GM21381 (cell line): Measurements from ENCODE around the gene HLA-DOA.

Experiments used
- ATAC-seq: cut with Tn5 transposase; IDR thresholded peaks from one replicate; pipeline ENCODE4 v1.9.1; 2021; ENCODE audit warnings: mild to moderate bottlenecking, moderate library complexity; ENCODE audit not compliant: unreplicated experiment

Gene HLA-DOA

DNA sequence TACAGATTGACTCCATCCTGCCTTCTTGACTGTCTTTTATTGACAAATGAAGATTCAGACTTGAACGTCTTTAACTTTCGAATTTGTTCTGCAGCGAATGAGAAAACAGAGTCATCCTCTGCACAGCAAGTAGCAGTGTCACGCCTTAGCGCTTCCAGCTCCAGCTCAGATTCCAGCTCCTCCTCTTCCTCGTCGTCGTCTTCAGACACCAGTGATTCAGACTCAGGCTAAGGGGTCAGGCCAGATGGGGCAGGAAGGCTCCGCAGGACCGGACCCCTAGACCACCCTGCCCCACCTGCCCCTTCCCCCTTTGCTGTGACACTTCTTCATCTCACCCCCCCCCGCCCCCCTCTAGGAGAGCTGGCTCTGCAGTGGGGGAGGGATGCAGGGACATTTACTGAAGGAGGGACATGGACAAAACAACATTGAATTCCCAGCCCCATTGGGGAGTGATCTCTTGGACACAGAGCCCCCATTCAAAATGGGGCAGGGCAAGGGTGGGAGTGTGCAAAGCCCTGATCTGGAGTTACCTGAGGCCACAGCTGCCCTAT lies 28.8 kb downstream of the HLA-DOA start:
- ATAC-seq, result no peak

DNA sequence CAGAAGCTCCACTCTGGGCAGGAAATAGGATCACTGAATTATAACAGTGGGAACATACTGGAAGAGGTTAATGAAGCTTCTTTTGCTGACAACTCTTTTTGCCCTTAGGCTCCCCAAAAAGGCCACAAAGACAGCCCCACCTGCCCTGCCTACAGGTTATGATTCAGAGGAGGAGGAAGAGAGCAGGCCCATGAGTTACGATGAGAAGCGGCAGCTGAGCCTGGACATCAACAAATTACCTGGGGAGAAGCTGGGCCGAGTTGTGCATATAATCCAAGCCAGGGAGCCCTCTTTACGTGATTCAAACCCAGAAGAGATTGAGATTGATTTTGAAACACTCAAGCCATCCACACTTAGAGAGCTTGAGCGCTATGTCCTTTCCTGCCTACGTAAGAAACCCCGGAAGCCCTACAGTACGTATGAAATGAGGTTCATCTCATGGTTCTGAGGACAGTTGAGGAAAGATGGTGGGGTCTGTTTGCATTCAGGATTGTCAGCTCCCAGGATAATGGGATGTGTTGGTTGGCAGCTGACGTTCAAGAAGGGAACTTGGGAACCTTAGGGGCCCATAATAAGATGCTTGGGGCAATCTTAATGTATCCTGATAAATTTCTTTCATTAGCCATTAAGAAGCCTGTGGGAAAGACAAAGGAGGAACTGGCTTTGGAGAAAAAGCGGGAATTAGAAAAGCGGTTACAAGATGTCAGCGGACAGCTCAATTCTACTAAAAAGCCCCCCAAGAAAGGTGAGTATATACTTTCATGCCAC lies 29.5 kb downstream of the HLA-DOA start:
- ATAC-seq, result no peak

DNA sequence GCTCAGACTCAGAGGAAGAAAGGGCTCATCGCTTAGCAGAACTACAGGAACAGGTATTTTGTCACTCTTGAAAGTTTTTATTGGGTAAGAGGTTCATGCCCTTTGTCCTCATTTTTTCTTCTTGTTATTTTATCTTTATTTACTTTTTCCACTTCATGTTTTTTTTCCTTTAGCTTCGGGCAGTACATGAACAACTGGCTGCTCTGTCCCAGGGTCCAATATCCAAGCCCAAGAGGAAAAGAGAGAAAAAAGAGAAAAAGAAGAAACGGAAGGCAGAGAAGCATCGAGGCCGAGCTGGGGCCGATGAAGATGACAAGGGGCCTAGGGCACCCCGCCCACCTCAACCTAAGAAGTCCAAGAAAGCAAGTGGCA lies 31.5 kb downstream of the HLA-DOA start:
- ATAC-seq, result no peak

DNA sequence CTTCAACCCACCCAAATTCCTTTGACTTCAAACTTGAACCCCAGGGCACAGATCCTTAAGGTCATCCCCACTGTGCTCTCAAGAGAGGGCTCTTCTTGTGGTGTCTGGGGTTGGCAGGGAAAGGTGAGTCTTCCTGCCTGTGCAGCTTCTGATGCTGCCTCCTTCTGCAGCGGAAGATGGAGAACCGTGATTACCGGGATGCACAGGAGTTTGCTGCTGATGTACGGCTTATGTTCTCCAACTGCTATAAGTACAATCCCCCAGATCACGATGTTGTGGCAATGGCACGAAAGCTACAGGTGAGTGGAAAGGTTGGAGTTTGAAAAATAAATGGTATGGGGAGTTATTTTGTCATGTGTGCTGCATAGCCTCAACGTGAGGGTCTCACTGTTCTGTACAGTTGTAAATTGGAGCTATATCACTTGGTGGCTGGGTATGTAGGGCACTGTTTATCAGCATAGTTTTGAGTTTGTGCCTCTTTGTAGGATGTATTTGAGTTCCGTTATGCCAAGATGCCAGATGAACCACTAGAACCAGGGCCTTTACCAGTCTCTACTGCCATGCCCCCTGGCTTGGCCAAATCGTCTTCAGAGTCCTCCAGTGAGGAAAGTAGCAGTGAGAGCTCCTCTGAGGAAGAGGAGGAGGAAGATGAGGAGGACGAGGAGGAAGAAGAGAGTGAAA lies 32.0 kb downstream of the HLA-DOA start:
- ATAC-seq, result no peak

DNA sequence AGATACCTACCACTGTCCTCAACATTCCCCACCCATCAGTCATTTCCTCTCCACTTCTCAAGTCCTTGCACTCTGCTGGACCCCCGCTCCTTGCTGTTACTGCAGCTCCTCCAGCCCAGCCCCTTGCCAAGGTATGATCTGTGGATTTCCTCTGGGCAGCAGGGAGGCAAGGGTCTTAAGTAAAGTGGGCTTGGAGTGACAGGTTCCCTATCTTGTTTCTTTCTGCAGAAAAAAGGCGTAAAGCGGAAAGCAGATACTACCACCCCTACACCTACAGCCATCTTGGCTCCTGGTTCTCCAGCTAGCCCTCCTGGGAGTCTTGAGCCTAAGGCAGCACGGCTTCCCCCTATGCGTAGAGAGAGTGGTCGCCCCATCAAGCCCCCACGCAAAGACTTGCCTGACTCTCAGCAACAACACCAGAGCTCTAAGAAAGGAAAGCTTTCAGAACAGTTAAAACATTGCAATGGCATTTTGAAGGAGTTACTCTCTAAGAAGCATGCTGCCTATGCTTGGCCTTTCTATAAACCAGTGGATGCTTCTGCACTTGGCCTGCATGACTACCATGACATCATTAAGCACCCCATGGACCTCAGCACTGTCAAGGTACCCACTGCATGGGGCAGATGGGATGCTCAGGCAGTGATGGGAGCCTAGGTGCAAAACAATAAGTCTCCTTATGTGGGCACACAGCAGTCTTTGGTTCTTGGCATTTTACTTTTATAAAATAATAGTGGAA lies 32.9 kb downstream of the HLA-DOA start:
- no peak for ATAC-seq

DNA sequence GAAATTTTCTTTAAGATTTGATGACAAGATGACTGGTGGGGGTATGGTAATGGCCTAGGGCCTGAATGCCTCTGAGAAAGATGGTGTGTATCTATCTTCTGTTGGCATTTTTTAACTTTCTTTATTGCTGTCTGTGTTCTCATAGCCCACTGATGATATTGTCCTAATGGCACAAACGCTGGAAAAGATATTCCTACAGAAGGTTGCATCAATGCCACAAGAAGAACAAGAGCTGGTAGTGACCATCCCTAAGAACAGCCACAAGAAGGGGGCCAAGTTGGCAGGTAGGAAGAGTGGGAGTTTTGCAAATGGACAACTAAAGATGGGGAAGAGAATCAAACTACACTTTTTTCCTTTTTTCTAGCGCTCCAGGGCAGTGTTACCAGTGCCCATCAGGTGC lies 33.5 kb downstream of the HLA-DOA start:
- ATAC-seq, result no peak

DNA sequence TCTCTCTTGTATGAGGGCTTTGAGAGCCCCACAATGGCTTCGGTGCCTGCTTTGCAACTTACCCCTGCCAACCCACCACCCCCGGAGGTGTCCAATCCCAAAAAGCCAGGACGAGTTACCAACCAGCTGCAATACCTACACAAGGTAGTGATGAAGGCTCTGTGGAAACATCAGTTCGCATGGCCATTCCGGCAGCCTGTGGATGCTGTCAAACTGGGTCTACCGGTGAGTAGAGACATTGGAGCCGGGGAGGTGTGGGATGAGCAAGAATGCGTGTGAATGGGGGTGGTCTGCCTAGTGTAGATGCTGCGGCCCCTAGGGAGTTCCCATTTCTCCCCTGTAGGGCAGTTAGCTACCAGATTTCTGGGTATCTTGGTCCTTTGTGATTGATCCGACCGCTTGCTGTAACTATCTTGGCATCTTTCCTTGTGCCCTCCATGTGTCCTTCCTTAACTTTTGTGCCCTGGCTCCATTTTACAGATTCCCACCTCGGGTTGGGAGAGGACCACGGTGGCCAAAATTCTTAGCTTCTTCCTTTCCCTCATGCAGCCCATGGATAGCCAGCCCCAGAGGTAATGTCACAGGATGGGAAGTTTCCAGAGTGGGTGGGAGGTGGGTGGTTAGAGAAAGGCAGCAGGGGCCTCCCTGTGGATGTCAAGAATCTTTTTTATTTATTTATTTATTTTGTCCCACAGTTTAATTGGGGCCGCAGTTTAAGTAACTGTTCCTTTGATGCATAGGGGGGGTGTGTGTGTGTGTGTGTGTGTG lies 34.7 kb downstream of the HLA-DOA start:
- no peak for ATAC-seq

DNA sequence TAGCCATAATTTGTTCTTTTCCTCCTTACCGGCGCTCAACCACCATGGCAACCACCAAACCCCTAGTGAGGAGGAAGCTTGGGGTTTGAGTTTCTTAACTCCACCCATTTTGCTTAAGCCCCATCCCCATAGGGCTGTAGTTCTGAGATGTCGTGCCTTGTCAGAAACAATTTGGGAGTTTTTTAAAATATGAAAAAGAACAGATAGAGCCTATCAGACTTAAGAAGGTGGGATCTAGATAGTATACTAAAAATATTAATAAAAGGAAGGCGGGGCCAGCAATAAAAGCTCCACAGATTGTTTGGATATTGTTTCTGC lies 35.4 kb downstream of the HLA-DOA start:
- no peak for ATAC-seq

DNA sequence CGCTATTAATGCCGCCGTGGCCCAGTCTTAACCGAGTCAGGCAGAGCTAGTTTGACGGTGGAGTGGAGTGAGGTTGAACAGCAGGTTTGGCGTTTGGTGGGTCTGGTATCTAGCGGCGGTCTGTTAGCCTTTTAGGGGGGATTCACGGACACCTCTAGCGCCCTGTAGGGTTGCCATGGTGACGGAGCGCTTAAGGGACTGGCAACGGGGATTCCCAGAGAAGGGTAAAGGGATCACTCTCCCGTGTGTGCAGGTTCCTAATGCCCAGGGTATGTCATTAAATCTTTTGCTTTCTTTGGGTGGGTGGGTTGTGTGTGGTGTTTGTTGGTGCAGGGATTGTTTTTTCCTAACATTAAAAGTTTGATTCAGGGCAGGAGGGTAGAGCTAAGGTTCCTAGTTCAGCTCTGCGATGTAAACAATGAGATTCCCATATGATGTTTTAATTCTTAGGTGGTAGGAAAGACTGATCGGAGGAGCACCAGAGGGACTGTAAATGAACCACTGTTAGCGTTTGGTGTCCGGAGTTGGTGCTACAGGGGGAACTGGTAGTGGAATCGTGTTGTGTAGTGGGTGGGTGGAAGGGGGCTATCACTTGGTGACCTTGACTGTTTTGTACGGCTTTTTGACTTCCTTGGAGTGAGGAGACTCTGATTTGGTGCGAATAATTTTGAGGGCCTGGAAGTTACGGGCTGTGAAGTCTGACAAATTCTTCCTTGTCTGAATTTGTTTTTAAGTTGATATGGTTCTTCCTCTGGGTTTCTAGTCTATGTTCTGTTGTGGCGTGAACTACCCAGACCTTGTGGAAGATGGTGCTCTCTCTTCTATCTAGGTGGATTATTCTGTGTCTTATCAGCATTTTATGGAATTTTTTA lies 36.0 kb downstream of the HLA-DOA start:
- no peak for ATAC-seq

DNA sequence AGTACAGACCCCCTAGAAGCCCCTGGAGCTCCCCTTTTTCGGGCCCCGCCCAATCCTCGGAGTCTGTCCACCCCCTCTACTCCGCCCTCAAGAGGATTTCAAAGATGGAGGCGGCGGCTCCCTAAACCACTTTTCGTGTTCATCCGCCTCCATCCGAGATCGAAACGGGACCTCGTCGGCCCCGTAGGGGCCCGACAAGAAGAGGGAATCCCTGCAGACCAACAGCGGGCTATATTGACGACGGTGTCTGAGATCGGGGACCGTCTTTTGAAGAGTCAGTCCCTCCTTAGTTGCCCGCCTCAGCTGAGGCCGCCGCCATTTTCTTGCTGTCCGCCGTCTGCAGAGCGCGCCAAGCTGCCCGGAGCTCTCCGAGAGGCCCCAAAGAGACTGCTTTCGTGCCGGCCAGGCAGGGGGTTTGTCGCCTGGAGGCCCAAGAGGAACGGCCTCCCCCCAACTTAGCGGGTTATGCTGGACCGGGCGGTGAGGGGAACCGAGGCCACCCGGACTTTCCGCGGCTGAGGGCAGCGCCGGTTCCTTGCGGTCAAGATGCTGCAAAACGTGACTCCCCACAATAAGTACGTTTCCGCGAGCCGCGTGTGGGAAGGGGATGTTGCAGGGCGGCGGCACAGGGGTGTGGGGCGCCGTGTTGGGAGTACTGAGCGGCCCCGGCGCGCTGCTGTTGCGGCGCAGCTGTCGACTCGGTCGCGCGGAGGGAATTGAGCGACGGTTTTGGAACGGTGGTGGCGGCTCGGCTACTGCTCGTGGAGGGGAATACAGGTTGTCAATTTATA lies 36.8 kb downstream of the HLA-DOA start:
- no peak for ATAC-seq

DNA sequence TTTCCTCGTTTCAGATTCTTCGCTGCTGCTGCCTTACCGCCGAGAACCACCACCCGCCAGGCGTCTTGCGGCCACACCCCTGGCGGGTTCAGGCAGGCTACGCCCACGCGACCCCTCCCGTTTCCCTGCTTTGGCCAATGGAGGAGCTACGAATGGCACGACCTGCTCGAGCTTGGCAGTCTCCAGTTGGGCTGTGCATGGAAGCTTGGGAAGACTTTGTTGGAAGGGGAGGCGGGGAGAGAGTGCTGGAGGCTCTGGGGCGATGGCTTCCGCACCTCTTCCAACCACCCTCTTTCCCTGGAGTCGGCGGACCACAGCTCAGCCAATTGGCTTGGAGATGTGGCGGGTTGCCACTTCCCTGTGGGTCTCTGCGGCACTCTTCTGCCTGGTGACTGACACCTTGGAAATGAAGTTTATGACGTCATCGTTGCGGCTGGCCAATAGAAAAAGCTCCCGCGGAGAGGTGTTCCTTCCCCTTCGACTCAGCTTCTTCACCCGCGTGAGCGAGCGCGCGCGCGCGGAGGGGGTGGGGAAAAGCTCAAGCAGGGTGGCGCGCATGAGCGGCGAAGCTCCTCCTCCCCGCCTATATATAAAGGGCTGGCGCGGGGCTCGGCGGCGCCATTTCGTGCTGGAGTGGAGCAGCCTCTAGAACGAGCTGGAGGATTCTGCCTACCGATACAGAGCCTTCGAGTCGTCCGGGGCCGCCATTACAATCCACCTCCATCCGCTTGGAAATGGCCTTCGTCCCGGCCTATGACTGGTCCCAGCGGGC lies 37.6 kb downstream of the HLA-DOA start:
- ATAC-seq, result peak; percentile 40

DNA sequence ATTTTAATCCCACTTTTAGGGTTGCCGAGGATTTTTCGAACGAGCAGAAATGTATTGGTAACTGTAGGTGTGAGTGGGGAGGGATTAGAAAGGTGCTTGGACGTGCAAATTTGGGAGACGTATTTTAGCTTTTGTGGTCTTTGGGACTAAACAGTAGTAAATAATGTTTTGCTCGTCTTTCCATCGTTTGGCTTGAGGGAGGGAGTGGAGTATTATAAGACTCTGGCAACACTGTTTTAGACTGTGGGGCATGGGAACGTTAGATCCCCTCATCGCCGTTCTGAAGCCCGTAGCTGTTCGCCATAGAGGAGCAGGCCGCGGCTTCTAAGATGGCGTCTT lies 38.2 kb downstream of the HLA-DOA start:
- ATAC-seq, result no peak

DNA sequence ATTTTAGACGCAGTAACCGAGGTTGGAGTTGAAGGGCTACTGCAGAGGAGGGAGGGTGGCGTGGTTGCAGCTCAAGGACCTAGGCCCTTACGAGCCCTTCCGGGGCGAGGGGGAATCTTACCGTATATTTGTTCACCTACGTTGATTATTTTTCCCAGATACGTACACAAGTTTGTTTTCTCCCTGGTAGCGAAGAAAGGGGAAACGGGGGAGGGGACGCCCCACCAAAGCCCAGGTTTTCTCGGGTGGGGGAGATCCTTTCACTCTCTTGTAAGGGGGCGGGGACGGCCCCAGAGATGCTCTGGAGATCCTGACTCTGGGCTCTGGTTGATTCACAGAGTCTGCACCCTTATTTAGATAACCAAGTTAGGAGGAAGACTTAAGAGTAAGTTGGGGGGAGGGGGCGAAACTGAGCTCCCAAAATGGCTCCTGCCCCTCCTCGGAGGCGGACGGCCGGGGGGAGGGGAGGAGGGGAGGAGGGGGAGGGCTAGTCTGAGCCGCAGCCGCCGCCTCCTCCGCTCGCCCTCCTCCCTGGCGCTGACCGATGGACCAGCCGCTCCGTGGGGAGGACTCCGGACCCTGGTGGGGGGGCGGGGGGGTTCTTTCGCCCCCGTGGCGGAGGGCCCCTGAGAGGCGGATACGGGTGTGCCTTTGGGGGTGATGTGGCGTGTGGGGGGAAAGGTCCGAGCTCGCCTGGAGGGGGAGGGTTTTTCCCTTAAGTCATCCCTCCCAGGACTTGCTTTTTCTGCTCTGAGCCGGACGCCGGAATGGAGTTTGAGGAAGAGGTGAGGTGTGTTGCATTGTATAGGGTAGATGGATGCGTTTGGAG lies 38.8 kb downstream of the HLA-DOA start:
- ATAC-seq, result no peak

DNA sequence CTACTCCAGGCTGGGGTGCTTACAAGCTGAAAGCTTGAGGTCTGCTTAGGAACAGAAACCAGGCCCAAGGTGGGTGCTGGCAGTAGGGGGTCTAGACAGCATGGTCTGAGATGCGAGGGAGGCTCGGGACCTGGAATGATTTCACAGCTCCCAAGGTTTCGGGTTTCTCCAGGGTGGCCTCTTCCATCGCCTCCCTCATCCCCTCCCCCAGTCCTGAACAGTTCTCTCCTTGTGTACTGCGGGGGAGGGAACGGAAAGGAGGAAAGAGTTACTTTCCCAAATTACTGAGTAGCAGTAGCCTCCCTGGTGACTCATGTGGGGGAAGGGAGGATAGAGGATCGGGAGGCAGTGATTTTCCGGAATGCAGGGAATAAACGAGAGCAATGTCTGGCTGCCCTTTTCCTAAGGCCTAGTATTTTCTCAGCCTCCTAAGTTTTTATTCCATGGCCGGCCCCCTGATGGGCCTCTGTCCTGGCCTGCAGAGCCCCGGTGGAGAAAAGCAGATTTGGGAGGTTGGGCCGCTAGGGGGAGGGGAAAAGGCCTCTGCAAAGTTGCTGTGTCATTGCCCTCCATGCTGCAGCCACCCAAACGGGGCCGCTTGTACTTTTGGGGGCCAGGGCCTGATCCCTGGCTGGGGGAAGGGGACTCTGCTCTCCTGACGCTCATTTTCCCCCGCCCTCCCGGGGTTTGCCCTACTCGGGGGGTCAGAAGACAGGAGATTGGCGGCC lies 39.5 kb downstream of the HLA-DOA start:
- ATAC-seq, result no peak

DNA sequence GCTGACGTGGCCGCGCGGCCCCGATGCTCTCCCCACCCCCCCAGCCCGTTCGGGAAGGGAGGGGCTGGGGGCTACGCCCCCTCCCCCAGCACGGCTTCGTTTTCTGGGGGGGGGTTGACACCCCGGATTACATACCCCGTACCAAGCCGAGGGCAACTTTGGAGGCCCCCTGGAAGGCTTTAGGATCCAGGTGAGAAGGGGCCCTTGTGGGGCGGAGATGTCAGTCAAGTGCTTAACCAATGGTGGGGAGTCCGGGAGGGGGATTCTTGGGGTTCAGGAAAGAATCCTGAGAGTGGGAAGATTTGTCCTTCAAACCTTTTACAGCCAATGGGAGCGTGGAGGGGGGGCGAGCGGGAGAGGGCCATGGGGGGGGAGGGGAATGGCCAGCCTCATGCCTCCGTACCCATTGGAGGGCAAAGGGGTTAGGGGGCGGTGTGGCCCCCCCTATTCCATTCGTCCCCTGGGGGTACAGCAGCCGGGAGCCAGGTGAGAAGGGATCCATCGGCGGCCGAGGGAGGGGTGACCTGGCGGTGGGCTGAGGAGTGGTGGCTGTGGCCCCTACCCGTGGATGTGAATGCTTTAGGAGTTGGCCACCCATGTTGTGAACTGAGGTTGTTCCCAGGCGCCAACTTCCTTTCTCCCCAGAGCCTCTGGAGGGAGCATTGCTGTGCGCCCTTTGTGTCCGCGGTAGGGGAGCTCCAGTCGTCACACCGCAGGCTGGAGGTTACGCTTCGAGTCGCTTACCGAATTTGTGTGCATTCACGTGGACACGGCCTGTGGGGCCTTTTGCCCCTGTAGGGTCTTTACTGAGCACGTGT lies 40.3 kb downstream of the HLA-DOA start:
- ATAC-seq, result no peak

DNA sequence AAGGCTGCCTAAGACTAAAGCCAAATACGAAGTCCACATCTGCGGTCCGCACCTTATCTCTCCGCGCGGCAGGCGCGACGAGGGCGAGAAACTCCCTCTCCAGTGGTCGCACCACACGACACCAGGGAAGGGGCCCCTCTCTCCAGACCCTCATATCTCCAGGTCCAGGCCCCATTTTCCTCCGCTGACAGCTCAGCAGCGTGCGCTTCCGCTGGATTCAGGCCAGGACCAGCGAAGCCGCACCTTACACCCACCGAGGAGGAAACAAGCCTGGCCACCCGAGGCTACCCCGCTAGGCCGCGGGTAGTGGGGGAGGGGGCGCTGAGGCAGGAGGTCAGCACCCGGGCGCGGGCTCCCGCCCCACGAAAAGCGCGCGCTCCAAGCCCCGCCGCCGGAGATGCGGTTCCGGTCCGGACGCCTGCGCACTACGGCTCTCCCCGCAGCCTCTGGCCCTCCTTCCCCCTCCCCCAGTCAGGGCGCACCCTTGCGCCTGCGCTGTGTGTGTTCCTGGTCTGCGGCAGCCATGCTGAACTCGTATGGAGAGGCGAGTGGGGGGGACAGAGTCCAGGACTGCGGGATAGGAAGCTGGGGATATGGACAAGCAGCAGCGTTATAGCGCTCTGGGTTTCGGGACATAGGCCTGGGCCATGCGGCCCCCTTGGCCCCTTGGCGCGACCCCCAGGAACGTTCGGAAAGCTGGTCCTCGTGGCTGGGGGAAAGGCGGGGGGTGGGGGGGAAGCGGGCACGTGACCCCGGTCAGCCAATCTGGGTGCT lies 41.1 kb downstream of the HLA-DOA start, which contains the start of gene BRD2:
BRD2 (plus strand) TSS at position 502 of the 774 bp plus-strand sequence. CDS start 4,305 bp downstream, outside the sequence.
- peak; percentile 30 for ATAC-seq
